Activated CD8-positive, alpha-beta memory T cell treated with anti-CD3 and anti-CD28 coated beads, Interleukin-2, amount 10 ng/mL, durations not matched to agents 7 days and 5 days (primary cell): ENCODE data around the gene LYRM9. TPM values are rescaled to one million over a fixed set of nuclear protein-coding genes. Genes with fewer than 3 reads are reported as not detected.
"Not testable (repeated sequence)": the region's sequence is repeated elsewhere in the genome, so short reads cannot be mapped to it uniquely, and the experiment has no call there.

Source experiments
- ATAC-seq: fragments of 150-1000 bp; cut with Tn5 transposase; one replicate; pipeline ENCODE4 v1.10.0; 2021; ENCODE audit warnings: moderate library complexity
- CTCF ChIA-PET: fragments of 350-600 bp; sonication (Branson Sonifier 250); formaldehyde crosslinking; loops from one replicate; lab custom pipeline; 2021; ENCODE audit warnings: antibody characterized with exemption; lab: Charles Lee
- DNase-seq: peaks from one replicate; pipeline ENCODE4 v3.0.0-alpha.2; 2020
- H3K27ac Mint-ChIP-seq: one replicate; pipeline ENCODE4 v1.8.0; 2021; ENCODE audit warnings: mild to moderate bottlenecking, mixed read lengths
- H3K27me3 Mint-ChIP-seq: one replicate; pipeline ENCODE4 v1.8.0; 2021; ENCODE audit warnings: mixed read lengths
- H3K36me3 Mint-ChIP-seq: one replicate; pipeline ENCODE4 v1.8.0; 2021; ENCODE audit warnings: mild to moderate bottlenecking, mixed read lengths
- H3K4me1 Mint-ChIP-seq: one replicate; pipeline ENCODE4 v1.8.0; 2021; ENCODE audit warnings: mixed read lengths
- H3K4me3 Mint-ChIP-seq: one replicate; pipeline ENCODE4 v1.8.0; 2021; ENCODE audit warnings: mild to moderate bottlenecking, moderate library complexity, mixed read lengths
- H3K9me3 Mint-ChIP-seq: one replicate; pipeline ENCODE4 v1.8.0; 2022; ENCODE audit warnings: low read depth, mixed read lengths
- total RNA-seq, 2 experiments: library from RNA; stranded (reverse); gene quantifications; one replicate each; pipeline ENCODE4 v1.2.3, GENCODE V29; 2021

LYRM9 gene
- total RNA-seq, 2 experiments from 2014 or later = 1.7 to 5.1 TPM

DNA sequence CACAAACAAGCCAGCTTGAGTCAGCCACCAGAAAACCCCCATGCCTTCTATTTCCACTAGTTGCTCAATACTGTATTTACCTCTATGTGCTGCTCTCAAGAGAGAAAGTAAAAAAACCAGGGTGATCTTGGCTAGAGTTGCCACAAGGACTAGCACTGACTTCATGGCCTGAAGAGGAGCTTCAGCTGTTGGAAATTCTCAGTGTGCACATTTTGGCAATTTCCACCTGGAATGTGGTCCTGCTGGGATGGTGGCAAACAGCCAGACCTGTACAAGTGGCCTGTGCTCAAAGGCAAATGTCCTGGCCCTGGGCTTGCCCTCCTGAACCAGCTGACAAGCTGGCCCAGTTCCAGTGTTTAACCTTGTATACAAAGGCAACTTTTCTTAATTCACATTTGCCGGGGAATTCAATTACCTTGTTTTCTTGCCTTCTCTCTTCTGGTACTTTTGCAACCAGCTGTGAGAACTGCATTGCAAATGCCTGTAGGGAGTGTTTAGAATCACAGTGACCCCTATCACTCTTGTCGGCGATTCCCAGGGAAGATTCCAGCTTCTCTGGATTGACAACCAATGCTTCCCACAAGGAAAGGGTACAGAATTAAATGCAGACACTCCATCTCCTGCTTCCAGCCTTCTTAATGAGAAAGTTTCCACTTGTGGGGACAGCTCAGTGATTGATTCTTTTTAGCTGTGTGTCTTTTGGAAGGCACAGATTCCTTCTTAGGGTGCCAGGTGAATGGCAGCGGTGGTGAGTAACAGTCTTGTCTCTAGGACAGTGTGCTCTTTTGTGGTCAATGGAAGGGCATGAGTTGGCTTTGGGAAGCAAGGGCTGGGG, 53.4 kb downstream of the LYRM9 start:
- CTCF ChIA-PET, H3K4me1 Mint-ChIP-seq, H3K27ac Mint-ChIP-seq, H3K36me3 Mint-ChIP-seq, DNase-seq, ATAC-seq, H3K9me3 Mint-ChIP-seq, H3K4me3 Mint-ChIP-seq, H3K27me3 Mint-ChIP-seq: not testable (repeated sequence)

DNA sequence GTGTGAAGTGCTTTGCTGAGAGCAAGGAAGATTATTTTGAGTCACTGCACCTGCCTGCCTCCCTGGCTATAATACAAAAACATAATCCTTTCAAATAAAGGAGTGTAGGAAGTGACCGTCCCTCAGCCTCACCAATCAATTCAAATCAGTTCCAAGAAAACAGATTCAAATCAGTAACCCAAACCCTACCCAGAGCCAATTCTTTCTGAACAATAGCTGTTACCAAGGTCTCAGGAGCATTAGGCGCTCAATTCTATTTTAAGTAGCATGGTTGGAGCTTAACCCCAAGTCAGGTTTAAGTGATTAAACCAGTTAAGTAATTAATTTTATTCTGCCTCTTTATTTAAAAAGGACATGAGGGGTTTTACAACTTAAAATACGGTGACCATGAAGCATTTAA, 54.6 kb downstream of the LYRM9 start:
- H3K36me3 Mint-ChIP-seq, H3K4me1 Mint-ChIP-seq, CTCF ChIA-PET: not testable (repeated sequence)

DNA sequence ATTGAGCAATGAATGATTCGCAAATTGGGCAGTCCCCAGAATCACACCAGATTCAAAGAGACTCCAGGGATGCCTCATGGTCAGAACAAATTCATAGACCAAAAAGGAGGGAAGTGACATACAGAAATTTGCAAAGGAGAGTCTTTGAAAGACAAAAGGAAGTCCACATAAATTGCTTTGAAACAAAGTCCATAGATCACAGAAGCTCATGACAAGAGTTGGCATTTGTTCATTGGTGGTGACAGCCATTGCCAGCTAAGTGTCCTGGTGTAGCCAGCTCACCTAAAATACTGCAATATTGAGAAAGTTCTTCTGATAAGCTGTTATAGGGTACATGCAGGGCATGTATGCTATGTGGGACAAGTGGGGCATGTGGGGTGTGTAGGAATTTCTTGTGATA, 55.4 kb downstream of the LYRM9 start:
- CTCF ChIA-PET, ATAC-seq, H3K4me3 Mint-ChIP-seq, H3K27ac Mint-ChIP-seq, H3K36me3 Mint-ChIP-seq, DNase-seq, H3K9me3 Mint-ChIP-seq, H3K27me3 Mint-ChIP-seq, H3K4me1 Mint-ChIP-seq: not testable (repeated sequence)

More for the DNA sequence above, 54.6 kb downstream of the LYRM9 start:
- H3K4me3 Mint-ChIP-seq, ATAC-seq, H3K9me3 Mint-ChIP-seq, H3K27ac Mint-ChIP-seq, H3K27me3 Mint-ChIP-seq, DNase-seq: not testable (repeated sequence)

DNA sequence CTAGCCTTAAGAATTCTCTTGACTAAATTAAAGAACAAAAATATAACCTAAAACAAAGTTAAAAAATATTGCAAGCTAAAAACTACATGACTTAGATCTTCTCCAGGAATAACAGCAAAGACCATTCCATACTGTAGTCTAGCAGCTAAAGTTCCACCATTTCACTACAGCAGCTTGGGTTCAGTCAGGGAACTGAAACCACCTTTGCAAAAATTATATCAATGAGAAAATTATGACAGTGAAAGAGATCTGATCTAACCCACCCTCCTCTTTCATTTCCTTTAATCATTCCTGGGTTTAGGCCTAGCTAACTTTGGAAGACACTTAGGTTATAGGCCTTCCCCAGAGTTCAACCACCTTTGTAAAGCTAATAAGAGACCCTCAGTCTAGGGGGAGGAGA, 56.5 kb downstream of the LYRM9 start:
- Mint-ChIP-seq H3K4me3 (no peak overlapping the region), H3K9me3 (peaks cover 3% of the 10 kb centered on the region), H3K36me3 (peaks cover 5% of the 10 kb centered on the region), H3K4me1 (no peaks in the 10 kb centered on the region), H3K27me3 (no peaks in the 10 kb centered on the region), H3K27ac (no peak overlapping the region)
- CTCF ChIA-PET = interaction anchor here (1.4 kb wide), 1 partner anchor 10 kb away, joined by 3 read pairs; no protein-coding TSS in a partner anchor
- DNase-seq (no peak), ATAC-seq (no peak)

DNA sequence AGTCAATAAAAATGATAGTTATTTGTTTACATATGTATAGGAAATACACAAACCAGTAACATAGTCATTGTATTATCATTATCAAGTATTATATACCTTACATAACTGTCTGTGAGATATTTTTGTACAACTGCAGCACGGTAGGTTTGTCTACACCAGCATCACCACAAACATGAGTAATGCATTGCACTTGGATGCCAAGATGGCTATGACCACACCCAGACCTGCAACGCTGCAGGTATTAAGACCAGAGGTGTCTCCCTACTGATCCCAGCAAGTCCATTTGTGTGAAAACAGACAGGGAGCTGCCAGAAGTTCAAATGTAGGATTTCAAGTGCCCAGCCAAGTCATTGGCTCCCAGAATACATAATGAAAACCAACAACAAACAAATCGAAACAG, 58.6 kb downstream of the LYRM9 start:
- Mint-ChIP-seq H3K4me3 (no peak overlapping the region), H3K27ac (no peak overlapping the region), H3K9me3 (peaks cover 3% of the 10 kb centered on the region), H3K4me1 (no peaks in the 10 kb centered on the region), H3K36me3 (peaks cover 5% of the 10 kb centered on the region), H3K27me3 (peaks cover 2% of the 10 kb centered on the region)
- DNase-seq = no peak
- no peak for ATAC-seq
- CTCF ChIA-PET = interaction anchor here (3.5 kb wide), 1 partner anchor 29 kb away, joined by 11 read pairs; no protein-coding TSS in a partner anchor

DNA sequence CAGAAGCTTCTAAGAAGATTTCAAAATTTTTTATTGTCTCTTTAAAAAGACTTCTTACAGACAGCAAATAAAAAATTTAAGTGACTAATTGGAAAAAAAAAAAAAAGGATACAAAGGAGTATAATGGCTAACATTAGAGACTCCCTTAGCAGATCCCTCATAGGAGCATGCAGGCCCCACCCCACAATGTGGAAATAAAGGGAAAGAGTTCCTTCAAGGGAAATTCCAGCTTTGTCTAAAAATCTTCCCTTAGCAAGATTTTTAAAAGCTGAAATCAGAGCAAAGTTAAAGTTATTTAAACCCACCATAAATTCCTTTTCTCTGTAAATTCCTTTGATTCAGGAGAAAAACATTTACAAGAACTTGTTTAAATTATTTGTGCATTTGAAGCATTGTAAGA, 60.3 kb downstream of the LYRM9 start:
- H3K27ac Mint-ChIP-seq = no peak overlapping the region
- H3K4me1 Mint-ChIP-seq = no peaks in the 10 kb centered on the region
- H3K27me3 Mint-ChIP-seq = peaks cover 8% of the 10 kb centered on the region
- CTCF ChIA-PET = interaction anchor here (1.0 to 3.5 kb wide), 2 partner anchors 25 to 28 kb away, joined by 4 to 11 read pairs; no protein-coding TSS in a partner anchor
- DNase-seq (no peak), ATAC-seq (no peak)
- peaks cover 5% of the 10 kb centered on the region for H3K36me3 Mint-ChIP-seq
- H3K4me3 Mint-ChIP-seq = no peak overlapping the region
- peaks cover 3% of the 10 kb centered on the region for H3K9me3 Mint-ChIP-seq

DNA sequence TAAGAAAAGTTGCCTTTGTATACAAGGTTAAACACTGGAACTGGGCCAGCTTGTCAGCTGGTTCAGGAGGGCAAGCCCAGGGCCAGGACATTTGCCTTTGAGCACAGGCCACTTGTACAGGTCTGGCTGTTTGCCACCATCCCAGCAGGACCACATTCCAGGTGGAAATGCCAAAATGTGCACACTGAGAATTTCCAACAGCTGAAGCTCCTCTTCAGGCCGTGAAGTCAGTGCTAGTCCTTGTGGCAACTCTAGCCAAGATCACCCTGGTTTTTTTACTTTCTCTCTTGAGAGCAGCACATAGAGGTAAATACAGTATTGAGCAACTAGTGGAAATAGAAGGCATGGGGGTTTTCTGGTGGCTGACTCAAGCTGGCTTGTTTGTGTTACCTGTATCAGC, 63.3 kb downstream of the LYRM9 start:
- H3K36me3 Mint-ChIP-seq, H3K4me1 Mint-ChIP-seq, H3K4me3 Mint-ChIP-seq, DNase-seq, CTCF ChIA-PET, ATAC-seq, H3K9me3 Mint-ChIP-seq, H3K27ac Mint-ChIP-seq: not testable (repeated sequence)
- peaks cover 12% of the 10 kb centered on the region for H3K27me3 Mint-ChIP-seq

DNA sequence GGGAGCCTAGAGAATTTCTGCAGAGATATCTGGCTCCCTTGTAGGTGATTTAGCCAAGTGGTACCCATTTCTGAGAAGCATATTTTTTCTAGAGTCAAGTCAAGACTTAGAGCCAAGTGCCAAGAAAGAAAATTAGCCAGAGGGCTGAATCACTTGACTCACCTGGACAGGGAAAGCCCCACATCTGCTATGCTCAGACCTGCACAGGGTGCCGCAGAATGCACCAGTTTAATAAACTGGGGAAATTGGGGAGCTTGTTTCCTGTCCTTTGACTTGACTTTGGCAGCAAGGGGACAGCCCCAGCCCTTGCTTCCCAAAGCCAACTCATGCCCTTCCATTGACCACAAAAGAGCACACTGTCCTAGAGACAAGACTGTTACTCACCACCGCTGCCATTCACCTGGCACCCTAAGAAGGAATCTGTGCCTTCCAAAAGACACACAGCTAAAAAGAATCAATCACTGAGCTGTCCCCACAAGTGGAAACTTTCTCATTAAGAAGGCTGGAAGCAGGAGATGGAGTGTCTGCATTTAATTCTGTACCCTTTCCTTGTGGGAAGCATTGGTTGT, 63.9 kb downstream of the LYRM9 start:
- H3K4me3 Mint-ChIP-seq, H3K27ac Mint-ChIP-seq, H3K36me3 Mint-ChIP-seq, H3K9me3 Mint-ChIP-seq, CTCF ChIA-PET, ATAC-seq, H3K4me1 Mint-ChIP-seq, DNase-seq: not testable (repeated sequence)
- peaks cover 12% of the 10 kb centered on the region for H3K27me3 Mint-ChIP-seq

Other genes starting within 250 kb of the LYRM9 start
- under 1 TPM in 1 of 2 experiments, not detected in 1; 0.06 TPM for gene NOS2, start 92.8 kb downstream of the LYRM9 start, total RNA-seq
- gene NLK, start 149.3 kb upstream of the LYRM9 start, total RNA-seq = 10 to 100 TPM; 13.1 to 16.1 TPM